HepG2 (cell line): Measurements from ENCODE around the gene ADPRHL1. TPM values are rescaled to one million over a fixed set of nuclear protein-coding genes. Genes with fewer than 3 reads are reported as not detected.

Experiments
- PAXIP1 ChIP-seq: sonication (generic); formaldehyde crosslinking; conservative IDR thresholded peaks from 2 replicates; pipeline ENCODE4 v1.4.0; 2020; ENCODE audit warnings: mild to moderate bottlenecking, missing genetic modification reagents, moderate library complexity
- ZNF230 ChIP-seq: sonication (generic); formaldehyde crosslinking; IDR thresholded peaks from 2 replicates; pipeline ENCODE4 v1.4.0; 2020; ENCODE audit warnings: mild to moderate bottlenecking, missing genetic modification reagents
- ZNF350 ChIP-seq: sonication (generic); formaldehyde crosslinking; IDR thresholded peaks from 2 replicates; pipeline ENCODE4 v1.4.0; 2020; ENCODE audit warnings: mild to moderate bottlenecking, low read depth, missing genetic modification reagents, borderline replicate concordance
- ZNF687 ChIP-seq: sonication (generic); formaldehyde crosslinking; IDR thresholded peaks from 2 replicates; pipeline ENCODE4 v1.5.1; 2020; ENCODE audit warnings: mild to moderate bottlenecking, missing genetic modification reagents, moderate library complexity
- polyA plus RNA-seq, 8 experiments: library from polyadenylated mRNA; depleted of rRNA in 3 of 8; stranded (reverse) in 7 of 8; unstranded in 1 of 8; fragments of >200 nt; fragmentation: Illumina TruSeq in 4 of 8; extraction: Trizol in 4 of 8; gene quantifications; 2 replicates each; pipeline versions ENCODE4 v1.2.1 to v1.2.3, GENCODE V29; 2011 to 2016; ENCODE audit warnings: low read depth in 4 of 8, missing spikeins in 1 of 8, mixed read lengths in 1 of 8; ENCODE audit not compliant: insufficient read depth in 1 of 8
- total RNA-seq, 5 experiments: library from RNA; depleted of rRNA; stranded (reverse); fragments of >200 nt; fragmentation: Illumina TruSeq; extraction: Trizol; gene quantifications; 2 replicates each; pipeline ENCODE4 v1.2.3, GENCODE V29; 2016; ENCODE audit warnings: low read depth in 1 of 5
- TF ChIP-seq, protein P1 (sequence below): sonication (generic); formaldehyde crosslinking; IDR thresholded peaks from 2 replicates; pipeline ENCODE4 v1.5.1; 2020; ENCODE audit warnings: mild to moderate bottlenecking, missing genetic modification reagents, moderate library complexity
- TF ChIP-seq, protein P2 (sequence below): sonication (generic); formaldehyde crosslinking; IDR thresholded peaks from 2 replicates; pipeline ENCODE4 v1.8.0; 2022; ENCODE audit warnings: low read depth, missing genetic modification reagents

ADPRHL1 gene
- total and polyA plus RNA-seq, 2 of the 13 experiments (the other 11 are each of a cell fraction or from before 2014, with no cell fraction given): 0.34 to 0.40 TPM

GRCh38 chr13:113413178-113413897, 40.0 kb downstream of the ADPRHL1 start (continued):
- TF ChIP-seq PAXIP1 (CRISPR knock-in tag): no peak
- TF ChIP-seq, protein P1, sequence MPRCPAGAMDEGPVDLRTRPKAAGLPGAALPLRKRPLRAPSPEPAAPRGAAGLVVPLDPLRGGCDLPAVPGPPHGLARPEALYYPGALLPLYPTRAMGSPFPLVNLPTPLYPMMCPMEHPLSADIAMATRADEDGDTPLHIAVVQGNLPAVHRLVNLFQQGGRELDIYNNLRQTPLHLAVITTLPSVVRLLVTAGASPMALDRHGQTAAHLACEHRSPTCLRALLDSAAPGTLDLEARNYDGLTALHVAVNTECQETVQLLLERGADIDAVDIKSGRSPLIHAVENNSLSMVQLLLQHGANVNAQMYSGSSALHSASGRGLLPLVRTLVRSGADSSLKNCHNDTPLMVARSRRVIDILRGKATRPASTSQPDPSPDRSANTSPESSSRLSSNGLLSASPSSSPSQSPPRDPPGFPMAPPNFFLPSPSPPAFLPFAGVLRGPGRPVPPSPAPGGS (CRISPR knock-in tag): no peak
- TF ChIP-seq ZNF230: no peak
- TF ChIP-seq, protein P2, sequence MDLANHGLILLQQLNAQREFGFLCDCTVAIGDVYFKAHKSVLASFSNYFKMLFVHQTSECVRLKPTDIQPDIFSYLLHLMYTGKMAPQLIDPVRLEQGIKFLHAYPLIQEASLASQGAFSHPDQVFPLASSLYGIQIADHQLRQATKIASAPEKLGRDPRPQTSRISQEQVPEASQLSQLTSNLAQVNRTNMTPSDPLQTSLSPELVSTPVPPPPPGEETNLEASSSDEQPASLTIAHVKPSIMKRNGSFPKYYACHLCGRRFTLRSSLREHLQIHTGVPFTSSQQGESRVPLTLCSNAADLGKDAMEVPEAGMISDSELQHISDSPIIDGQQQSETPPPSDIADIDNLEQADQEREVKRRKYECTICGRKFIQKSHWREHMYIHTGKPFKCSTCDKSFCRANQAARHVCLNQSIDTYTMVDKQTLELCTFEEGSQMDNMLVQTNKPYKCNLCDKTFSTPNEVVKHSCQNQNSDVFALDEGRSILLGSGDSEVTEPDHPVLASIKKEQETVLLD: no peak
- no peak for TF ChIP-seq ZNF350 (CRISPR knock-in tag)
- TF ChIP-seq ZNF687 (CRISPR knock-in tag): 0 out of 2 replicates have a peak, but pooled peaks have one; percentile 13
- TF ChIP-seq, all 625 proteins: peak for 2
